Body of pancreas (tissue), 4 donors: ENCODE results near the gene KRT33A.

Experiments used
- CTCF ChIP-seq, 7 experiments: fragments of 450-650 bp in 4 of 7; fragments of 200-600 bp in 3 of 7; sonication (generic) in 3 of 7; IDR thresholded peaks; one replicate each; pipeline ENCODE4 v1.5.1; 2016 to 2019; ENCODE audit warnings: antibody characterized with exemption in 7 of 7
- POLR2A ChIP-seq, 3 donors: fragments of 450-650 bp; IDR thresholded peaks; one replicate each; pipeline ENCODE4 v1.6.1; 2016; ENCODE audit warnings: antibody characterized with exemption in 3 of 3, mild to moderate bottlenecking in 2 of 3

- TF ChIP-seq CTCF (IDR thresholded peaks at IDR 0.05) (no peak), POLR2A (IDR thresholded peaks at IDR 0.05) (no peak)
Observed at GRCh38 chr17:41311111-41311510, 39.5 kb downstream of the KRT33A start.
